Neural progenitor cell (in vitro differentiated cells): ENCODE measurements around the gene TLE3. TPM values are rescaled to one million over a fixed set of nuclear protein-coding genes. Genes with fewer than 3 reads are reported as not detected.

Experiments
- DNase-seq: peaks from one replicate; pipeline ENCODE4 v3.0.0-alpha.2; 2016; ENCODE audit warnings: low spot score
- H2AFZ ChIP-seq: fragments of 200-600 bp; sonication (generic); replicated peaks from 2 replicates; pipeline ENCODE4 v1.6.1; 2016; ENCODE audit warnings: antibody characterized with exemption
- H3F3A ChIP-seq: fragments of 200-600 bp; sonication (generic); 2 replicates; pipeline ENCODE4 v1.6.1; 2016; ENCODE audit warnings: antibody characterized with exemption, low read depth
- H3K27ac ChIP-seq: fragments of 200-600 bp; sonication (generic); 2 replicates; pipeline ENCODE4 v1.5.1; 2016; ENCODE audit warnings: mild to moderate bottlenecking
- H3K27me3 ChIP-seq: fragments of 200-600 bp; sonication (generic); 2 replicates; pipeline ENCODE4 v1.6.1; 2016; ENCODE audit warnings: mild to moderate bottlenecking, moderate library complexity
- H3K36me3 ChIP-seq: fragments of 200-600 bp; sonication (generic); 2 replicates; pipeline ENCODE4 v1.5.1; 2016
- H3K4me1 ChIP-seq: fragments of 200-600 bp; sonication (generic); 2 replicates; pipeline ENCODE4 v1.6.1; 2016; ENCODE audit warnings: mixed run types
- H3K4me2 ChIP-seq: fragments of 200-600 bp; sonication (generic); 2 replicates; pipeline ENCODE4 v1.6.1; 2016
- H3K4me3 ChIP-seq: fragments of 200-600 bp; sonication (generic); 2 replicates; pipeline ENCODE4 v1.5.1; 2016
- H3K79me2 ChIP-seq: fragments of 200-600 bp; sonication (generic); 2 replicates; pipeline ENCODE4 v1.6.1; 2016; ENCODE audit warnings: low read depth
- H3K9ac ChIP-seq: fragments of 200-600 bp; sonication (generic); 2 replicates; pipeline ENCODE4 v1.6.1; 2016
- H3K9me3 ChIP-seq: fragments of 200-600 bp; sonication (generic); 2 replicates; pipeline ENCODE4 v1.5.1; 2016; ENCODE audit warnings: low read depth
- H4K20me1 ChIP-seq: fragments of 200-600 bp; sonication (generic); 2 replicates; pipeline ENCODE4 v1.6.1; 2016; ENCODE audit warnings: low read depth
- H3K27ac Mint-ChIP-seq: 3 replicates; pipeline ENCODE4 v1.8.0; 2021; ENCODE audit warnings: mixed read lengths
- H3K27me3 Mint-ChIP-seq: 2 replicates; pipeline ENCODE4 v1.8.0; 2022; ENCODE audit warnings: low read depth, mild to moderate bottlenecking, inconsistent platforms, moderate library complexity, mixed read lengths; ENCODE audit not compliant: insufficient read depth
- H3K36me3 Mint-ChIP-seq: 3 replicates; pipeline ENCODE4 v1.8.0; 2021; ENCODE audit warnings: mixed read lengths
- H3K4me1 Mint-ChIP-seq: 3 replicates; pipeline ENCODE4 v1.8.0; 2021; ENCODE audit warnings: mixed read lengths
- H3K4me3 Mint-ChIP-seq: 3 replicates; pipeline ENCODE4 v1.8.0; 2021; ENCODE audit warnings: mild to moderate bottlenecking, moderate library complexity, mixed read lengths
- H3K9me3 Mint-ChIP-seq: 3 replicates; pipeline ENCODE4 v1.8.0; 2020; ENCODE audit warnings: mixed read lengths
- CTCF ChIP-seq: fragments of 200-600 bp; sonication (generic); IDR thresholded peaks from 2 replicates; pipeline ENCODE4 v1.5.1; 2017; ENCODE audit warnings: antibody characterized with exemption, mild to moderate bottlenecking
- EZH2 ChIP-seq: fragments of 200-600 bp; sonication (generic); IDR thresholded peaks from 2 replicates; pipeline ENCODE4 v1.6.1; 2017; ENCODE audit warnings: antibody characterized with exemption, mild to moderate bottlenecking, moderate library complexity
- EZH2phosphoT487 ChIP-seq: fragments of 200-600 bp; sonication (generic); IDR thresholded peaks from 2 replicates; pipeline ENCODE4 v1.6.1; 2017; ENCODE audit warnings: antibody characterized with exemption
- total RNA-seq: library from RNA; depleted of rRNA; stranded (reverse); fragments of >200 nt; gene quantifications from 2 replicates; pipeline ENCODE4 v1.2.3, GENCODE V29; 2015; ENCODE audit warnings: low replicate concordance

TLE3 gene
- total RNA-seq, 1 donor from 2014 or later: 22.1 TPM

GRCh38 chr15:70078578-70079417 lies 18.9 kb downstream of the TLE3 start:
- no peak overlapping the region for H3K9ac ChIP-seq
- H3K4me3 ChIP-seq: no peak overlapping the region
- no peaks in the 10 kb centered on the region for H3K36me3 ChIP-seq
- no peaks in the 10 kb centered on the region for H3K9me3 Mint-ChIP-seq
- peaks cover 90% of the 10 kb centered on the region for H3K79me2 ChIP-seq
- no peak for TF ChIP-seq EZH2phosphoT487
- TF ChIP-seq CTCF: no peak
- TF ChIP-seq EZH2: no peak
- H3K9me3 ChIP-seq: no peaks in the 10 kb centered on the region
- peaks cover 84% of the 10 kb centered on the region for H3K4me1 Mint-ChIP-seq
- no peaks in the 10 kb centered on the region for H3K27me3 ChIP-seq
- H4K20me1 ChIP-seq: peaks cover 99% of the 10 kb centered on the region
- no peak for DNase-seq
- peaks cover 42% of the 10 kb centered on the region for H3K36me3 Mint-ChIP-seq
- no peak overlapping the region for H3K4me2 ChIP-seq
- H3K27me3 Mint-ChIP-seq: peaks cover 2% of the 10 kb centered on the region
- peaks cover 11% of the 10 kb centered on the region for H3F3A ChIP-seq
- H3K4me3 Mint-ChIP-seq: no peak overlapping the region
- H3K4me1 ChIP-seq: peaks cover 50% of the 10 kb centered on the region
- no peak overlapping the region for H2AFZ ChIP-seq
- H3K27ac ChIP-seq: no peak overlapping the region
- H3K27ac Mint-ChIP-seq: no peak overlapping the region

- H3K4me2 ChIP-seq: no peak overlapping the region
- peaks cover 100% of the 10 kb centered on the region for H4K20me1 ChIP-seq
- no peak overlapping the region for H3K27ac ChIP-seq
- Mint-ChIP-seq H3K27me3 (peaks cover 6% of the 10 kb centered on the region), H3K9me3 (no peaks in the 10 kb centered on the region), H3K27ac (no peak overlapping the region), H3K4me1 (peaks cover 85% of the 10 kb centered on the region), H3K4me3 (peak overlapping the region; percentile 64), H3K36me3 (peaks cover 55% of the 10 kb centered on the region)
- peaks cover 92% of the 10 kb centered on the region for H3K79me2 ChIP-seq
- no peak overlapping the region for H3K9ac ChIP-seq
- no peaks in the 10 kb centered on the region for H3K27me3 ChIP-seq
- no peak for TF ChIP-seq EZH2phosphoT487
- no peak for TF ChIP-seq EZH2
- no peak for TF ChIP-seq CTCF
- H3K4me1 ChIP-seq: peaks cover 43% of the 10 kb centered on the region
- no peak for DNase-seq
- no peaks in the 10 kb centered on the region for H3K9me3 ChIP-seq
- no peak overlapping the region for H3K4me3 ChIP-seq
- no peaks in the 10 kb centered on the region for H3F3A ChIP-seq
- H3K36me3 ChIP-seq: no peaks in the 10 kb centered on the region
- H2AFZ ChIP-seq: no peak overlapping the region
These were observed 20.2 kb downstream of the TLE3 start for GRCh38 chr15:70077188-70078147.

- Histone ChIP-seq H3K9me3 (no peaks in the 10 kb centered on the region), H3F3A (peaks cover 10% of the 10 kb centered on the region), H3K4me2 (no peak overlapping the region), H4K20me1 (peaks cover 100% of the 10 kb centered on the region), H3K4me3 (no peak overlapping the region), H3K4me1 (peaks cover 29% of the 10 kb centered on the region), H3K27ac (no peak overlapping the region), H2AFZ (no peak overlapping the region), H3K36me3 (no peaks in the 10 kb centered on the region), H3K79me2 (peaks cover 88% of the 10 kb centered on the region), H3K9ac (no peak overlapping the region), H3K27me3 (no peaks in the 10 kb centered on the region)
- Mint-ChIP-seq H3K9me3 (peaks cover 2% of the 10 kb centered on the region), H3K36me3 (peaks cover 54% of the 10 kb centered on the region), H3K27me3 (peaks cover 11% of the 10 kb centered on the region), H3K4me3 (no peak overlapping the region), H3K27ac (no peak overlapping the region), H3K4me1 (peaks cover 70% of the 10 kb centered on the region)
- DNase-seq: no peak
- TF ChIP-seq EZH2phosphoT487 (no peak), CTCF (no peak), EZH2 (no peak)
These were observed 23.3 kb downstream of the TLE3 start for GRCh38 chr15:70074380-70074779.
